NCI-H128 (cell line): ENCODE data around the gene PLA2G10.
"Not testable (repeated sequence)": the region's sequence is repeated elsewhere in the genome, so short reads cannot be mapped to it uniquely, and the experiment has no call there.

Source experiments
- DNase-seq: peaks from one replicate; lab custom pipeline; 2025; ENCODE audit not compliant: unreplicated experiment; lab: John Stamatoyannopoulos, UW

Gene PLA2G10

DNA sequence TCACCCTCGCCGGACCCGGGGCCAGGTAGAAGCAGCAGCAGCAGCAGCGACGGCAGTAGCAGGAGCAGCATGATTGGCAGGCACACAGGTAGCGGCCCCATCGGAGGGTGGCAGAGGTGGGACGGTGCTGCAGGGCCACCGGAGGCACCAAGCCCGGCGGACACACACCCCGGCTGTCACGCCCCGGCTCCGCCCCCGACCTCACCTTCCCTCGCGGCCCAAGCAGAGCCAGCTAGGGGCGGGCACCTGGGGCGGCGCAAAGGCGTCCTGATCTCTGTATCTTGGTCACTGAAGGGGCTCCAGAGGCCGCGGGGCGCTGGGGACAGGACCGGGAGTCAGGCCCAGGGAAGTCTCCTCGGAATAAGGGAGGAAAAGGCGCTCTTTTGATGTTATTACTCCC is at the start of gene PLA2G10:
PLA2G10 (minus strand) TSS at position 180 of the 400 bp plus-strand sequence; CDS start at position 101, 79 bp downstream.
- DNase-seq, result not testable (repeated sequence)

DNA sequence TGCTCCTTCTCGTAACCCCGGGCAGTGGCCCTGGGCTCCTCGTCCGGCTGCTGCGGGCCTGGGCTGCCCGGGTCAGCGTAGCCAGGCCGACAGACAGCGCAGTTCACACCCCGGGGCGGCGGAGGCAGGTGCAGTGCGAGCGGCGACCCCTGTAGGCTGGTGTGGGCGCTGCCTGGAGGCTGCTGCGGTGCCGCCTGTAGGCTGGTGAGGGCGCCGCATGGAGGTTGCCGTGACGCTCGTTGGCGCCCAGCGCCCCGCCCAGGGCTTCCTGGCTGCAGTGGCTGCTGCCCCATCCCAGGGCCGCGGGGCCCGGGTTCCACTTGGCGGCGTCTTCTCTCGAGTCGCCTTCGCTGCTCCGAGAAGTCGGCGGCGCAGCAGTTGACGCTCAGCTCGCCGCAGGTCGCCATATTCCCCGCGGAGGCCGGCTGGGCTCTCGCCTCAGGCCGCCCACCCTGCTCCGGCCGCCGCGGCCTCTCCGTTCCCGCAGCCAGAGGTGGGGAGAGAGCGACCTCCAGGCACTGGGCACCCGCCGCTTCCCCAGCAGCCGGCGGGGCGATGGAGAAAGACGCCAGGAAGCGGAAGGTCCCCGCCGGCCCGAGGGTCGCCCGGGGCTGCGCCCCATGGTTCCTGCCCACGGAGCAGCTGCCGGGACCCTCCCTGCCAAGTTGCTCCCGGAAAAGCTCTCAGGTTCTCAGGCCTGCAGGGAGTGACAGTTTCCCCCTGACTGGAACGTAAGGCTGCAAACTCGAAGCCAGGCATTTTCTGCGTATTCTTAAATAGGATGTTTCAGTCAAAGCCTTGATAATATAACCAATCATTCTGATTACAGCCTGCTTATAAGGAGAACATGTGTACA is 48.4 kb upstream of the PLA2G10 start, which contains the start of gene NPIPA2:
NPIPA2 (plus strand) TSS at position 261 of the 856 bp plus-strand sequence. CDS start 5,533 bp downstream, outside the sequence.
- not testable (repeated sequence) for DNase-seq

- not testable (repeated sequence) for DNase-seq
These were observed 47.7 kb upstream of the PLA2G10 start for GRCh38 chr16:14741794-14742193.

DNA sequence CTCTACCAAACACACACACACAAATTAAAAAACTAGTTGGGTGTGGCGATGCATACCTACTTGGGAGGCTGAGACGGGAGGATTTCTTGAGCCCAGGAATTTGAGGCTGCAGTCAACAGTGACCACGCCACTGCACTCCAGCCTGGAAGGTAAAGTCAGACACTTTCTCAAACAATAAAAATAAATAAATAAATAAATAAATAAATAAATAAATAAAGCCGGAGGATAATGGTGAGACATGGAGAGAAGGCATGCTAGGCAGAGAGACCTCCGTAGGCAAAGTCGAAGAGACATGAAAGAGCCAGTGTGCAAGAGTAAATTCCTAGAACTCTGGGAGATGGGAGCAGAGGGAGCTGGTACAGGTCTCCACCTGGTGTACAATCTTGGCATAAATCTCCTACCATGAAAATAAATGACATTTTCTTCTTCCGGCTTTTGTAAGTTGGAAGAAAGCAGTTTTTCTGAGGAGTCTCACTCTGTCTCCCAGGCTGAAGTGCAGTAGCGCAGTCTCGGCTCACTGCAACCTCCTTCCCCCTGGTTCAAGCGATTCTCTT is 46.8 kb upstream of the PLA2G10 start:
- DNase-seq, result not testable (repeated sequence)

GRCh38 chr16:14733233-14733632 is 39.1 kb upstream of the PLA2G10 start:
- DNase-seq, result not testable (repeated sequence)

DNA sequence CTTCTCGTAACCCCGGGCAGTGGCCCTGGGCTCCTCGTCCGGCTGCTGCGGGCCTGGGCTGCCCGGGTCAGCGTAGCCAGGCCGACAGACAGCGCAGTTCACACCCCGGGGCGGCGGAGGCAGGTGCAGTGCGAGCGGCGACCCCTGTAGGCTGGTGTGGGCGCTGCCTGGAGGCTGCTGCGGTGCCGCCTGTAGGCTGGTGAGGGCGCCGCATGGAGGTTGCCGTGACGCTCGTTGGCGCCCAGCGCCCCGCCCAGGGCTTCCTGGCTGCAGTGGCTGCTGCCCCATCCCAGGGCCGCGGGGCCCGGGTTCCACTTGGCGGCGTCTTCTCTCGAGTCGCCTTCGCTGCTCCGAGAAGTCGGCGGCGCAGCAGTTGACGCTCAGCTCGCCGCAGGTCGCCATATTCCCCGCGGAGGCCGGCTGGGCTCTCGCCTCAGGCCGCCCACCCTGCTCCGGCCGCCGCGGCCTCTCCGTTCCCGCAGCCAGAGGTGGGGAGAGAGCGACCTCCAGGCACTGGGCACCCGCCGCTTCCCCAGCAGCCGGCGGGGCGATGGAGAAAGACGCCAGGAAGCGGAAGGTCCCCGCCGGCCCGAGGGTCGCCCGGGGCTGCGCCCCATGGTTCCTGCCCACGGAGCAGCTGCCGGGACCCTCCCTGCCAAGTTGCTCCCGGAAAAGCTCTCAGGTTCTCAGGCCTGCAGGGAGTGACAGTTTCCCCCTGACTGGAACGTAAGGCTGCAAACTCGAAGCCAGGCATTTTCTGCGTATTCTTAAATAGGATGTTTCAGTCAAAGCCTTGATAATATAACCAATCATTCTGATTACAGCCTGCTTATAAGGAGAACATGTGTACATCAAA is 9.3 kb upstream of the PLA2G10 start, which contains the start of gene NPIPA3:
NPIPA3 (plus strand) TSS at position 256 of the 856 bp plus-strand sequence. CDS start 5,533 bp downstream, outside the sequence.
- DNase-seq, result not testable (repeated sequence)

DNA sequence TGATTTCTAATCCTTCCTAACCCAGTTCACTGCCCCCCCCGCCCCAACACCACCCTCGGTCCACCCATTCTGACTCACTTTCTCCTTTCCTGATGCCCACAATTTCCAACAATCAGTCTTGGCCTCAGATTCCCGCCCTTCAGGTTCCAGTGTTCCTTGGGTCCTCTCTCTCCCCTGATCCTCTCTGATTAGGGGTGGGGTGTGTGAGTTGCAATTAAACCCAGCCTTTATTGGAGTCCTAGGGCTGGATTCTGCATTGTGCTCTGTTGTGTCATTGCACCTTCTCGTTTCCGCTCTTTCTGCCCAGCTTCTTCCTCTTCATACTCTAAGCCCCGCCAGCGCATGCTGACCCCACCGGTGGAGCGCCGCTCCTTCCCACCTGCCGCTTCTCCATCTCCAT is 8.6 kb upstream of the PLA2G10 start:
- not testable (repeated sequence) for DNase-seq

DNA sequence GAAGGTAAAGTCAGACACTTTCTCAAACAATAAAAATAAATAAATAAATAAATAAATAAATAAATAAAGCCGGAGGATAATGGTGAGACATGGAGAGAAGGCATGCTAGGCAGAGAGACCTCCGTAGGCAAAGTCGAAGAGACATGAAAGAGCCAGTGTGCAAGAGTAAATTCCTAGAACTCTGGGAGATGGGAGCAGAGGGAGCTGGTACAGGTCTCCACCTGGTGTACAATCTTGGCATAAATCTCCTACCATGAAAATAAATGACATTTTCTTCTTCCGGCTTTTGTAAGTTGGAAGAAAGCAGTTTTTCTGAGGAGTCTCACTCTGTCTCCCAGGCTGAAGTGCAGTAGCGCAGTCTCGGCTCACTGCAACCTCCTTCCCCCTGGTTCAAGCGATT is 7.8 kb upstream of the PLA2G10 start:
- not testable (repeated sequence) for DNase-seq

DNA sequence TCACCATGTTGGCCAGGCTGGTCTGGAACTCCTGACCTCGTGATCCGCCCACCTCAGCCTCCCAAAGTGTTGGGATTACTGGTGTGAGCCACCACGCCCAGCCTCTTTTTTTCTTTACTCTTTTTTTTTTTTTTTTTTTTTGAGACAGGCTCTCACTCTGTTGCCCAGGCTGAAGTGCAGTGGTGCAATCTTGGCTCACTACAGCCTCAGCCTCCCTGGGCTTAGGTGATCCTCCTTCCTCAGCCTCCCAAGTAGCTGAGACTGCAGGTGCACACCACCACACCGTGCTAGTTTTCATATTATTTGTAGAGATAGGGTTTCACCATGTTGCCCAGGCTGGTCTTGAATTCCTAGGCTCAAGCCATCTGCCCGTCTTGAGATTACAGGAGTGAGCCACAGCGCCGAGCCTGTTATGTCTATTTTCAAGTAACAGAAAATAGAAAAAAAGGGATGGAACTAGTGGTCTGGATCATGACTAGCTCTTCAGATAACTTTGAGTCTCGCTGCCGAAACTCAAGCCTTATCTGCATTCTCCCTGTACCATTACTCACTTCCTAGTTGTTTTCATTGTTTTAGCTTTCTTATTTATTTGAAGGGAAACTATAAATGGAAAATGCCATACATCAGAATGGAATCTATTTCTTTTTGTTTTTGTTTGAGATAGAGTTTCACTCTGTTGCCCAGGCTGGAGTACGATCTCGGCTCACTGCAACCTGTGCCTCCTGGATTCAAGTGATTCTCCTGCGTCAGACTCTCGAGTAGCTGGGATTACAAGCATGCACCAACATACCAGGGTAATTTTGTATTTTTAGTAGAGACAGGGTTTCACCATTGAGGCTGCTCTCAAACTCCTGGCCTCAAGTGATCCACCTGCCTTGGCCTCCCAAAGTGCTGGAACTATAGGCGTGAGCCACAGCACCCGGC is 8.0 kb downstream of the PLA2G10 start:
- DNase-seq, result not testable (repeated sequence)

- no peak for DNase-seq
These were observed 12.0 kb downstream of the PLA2G10 start for GRCh38 chr16:14682121-14682520.

GRCh38 chr16:14681115-14681514 is 13.0 kb downstream of the PLA2G10 start:
- DNase-seq, result no peak

DNA sequence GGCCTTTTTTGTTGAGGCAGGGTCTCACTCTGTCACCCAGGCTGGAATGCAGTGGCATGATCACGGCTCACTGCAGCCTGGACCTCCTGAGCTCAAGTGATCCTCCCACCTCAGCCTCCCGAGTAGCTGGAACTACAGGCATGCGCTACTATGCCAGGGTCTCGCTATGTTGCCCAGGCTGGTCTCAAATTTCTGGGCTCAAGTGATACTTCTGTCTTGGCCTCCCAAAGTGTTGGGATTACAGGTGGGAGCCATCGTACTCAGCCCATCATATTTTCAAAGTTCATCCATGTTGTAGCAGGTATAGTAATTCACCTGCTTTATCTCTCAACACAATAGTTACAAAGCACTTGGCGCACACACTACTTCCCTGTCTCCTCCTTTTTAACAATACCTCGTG is 13.7 kb downstream of the PLA2G10 start:
- not testable (repeated sequence) for DNase-seq

DNA sequence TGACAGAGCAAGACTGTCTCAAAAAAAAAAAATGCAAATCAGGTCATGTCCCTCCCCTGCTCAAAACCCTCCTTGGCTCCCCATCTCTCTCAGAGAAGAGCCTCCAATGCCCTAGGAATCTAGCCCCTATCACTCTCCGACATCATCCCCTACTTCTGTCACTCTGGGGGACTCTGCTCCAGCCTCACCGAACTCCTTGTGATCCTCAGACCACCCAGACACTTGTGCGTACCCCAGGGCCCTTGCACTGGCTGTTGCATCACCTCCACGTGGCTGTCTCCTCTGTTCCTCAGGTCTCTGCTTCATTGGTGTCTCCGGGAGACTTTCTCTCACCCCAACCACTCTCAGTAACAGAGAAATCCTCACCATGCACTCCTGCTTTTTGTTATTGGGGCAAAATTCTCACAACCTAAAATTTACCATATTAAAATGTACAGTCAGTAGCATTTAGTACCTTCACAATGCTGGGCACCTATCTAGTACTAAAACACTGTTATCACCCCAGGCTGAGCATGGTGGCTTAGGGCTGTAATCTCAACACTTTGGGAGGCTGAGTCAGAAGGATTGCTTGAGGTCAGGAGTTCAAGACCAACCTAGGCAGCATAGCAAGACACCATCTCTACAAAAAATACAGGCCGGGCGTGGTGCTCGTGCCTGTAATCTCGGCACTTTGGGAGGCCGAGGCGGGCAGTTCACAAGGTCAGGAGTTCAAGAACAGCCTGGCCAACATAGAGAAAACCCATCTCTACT is 15.2 kb downstream of the PLA2G10 start:
- no peak for DNase-seq

- DNase-seq, result no peak
These were observed 16.5 kb downstream of the PLA2G10 start for GRCh38 chr16:14677627-14678026.

GRCh38 chr16:14676633-14677032 is 17.5 kb downstream of the PLA2G10 start:
- DNase-seq, result no peak

DNA sequence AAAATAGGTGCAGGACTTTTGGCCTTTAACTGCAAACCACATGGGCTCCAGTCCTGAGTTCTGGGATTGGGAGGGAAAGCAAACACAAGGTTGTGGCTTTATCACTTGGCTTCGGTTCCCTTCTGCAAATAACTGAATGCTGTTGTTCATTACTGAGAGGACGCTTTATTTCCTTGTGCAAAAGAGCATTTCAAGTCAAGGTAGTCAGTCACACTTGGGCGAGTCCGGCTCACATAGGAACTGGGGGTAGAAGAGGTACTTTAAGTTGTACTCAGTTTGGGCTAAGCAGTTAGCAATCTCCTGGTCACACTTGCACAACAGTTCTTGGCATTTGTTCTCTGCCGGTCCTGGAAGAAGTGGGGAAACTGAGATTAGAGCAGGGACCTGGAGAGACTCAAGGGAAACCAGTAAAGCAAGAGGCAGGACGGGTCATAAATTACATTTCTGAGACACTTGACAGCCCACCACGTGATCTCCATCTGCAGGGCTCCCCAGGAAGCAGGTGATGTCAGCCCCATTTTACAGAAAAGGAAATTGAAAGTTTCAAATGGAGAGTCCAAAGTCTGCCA is 21.6 kb downstream of the PLA2G10 start:
- no peak for DNase-seq

DNA sequence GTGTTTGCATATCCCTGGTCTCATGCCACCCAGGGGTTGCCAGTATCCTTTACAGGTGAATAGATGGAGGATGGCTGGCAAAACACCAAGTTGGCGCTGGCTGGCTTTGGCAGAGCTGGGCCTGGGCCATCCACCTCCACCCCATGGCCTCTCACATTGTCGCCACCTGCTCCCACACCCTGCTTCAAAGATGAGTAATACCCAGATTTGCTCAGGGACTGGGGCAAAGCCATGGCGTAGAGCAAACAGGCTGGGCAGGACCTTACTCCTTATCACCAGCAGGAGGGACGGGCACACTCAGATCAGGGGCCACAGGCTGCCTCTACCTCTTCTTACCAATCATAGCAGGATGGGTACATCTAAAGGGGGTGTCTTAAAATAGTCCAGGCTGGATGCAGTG is 24.3 kb downstream of the PLA2G10 start:
- no peak for DNase-seq

DNA sequence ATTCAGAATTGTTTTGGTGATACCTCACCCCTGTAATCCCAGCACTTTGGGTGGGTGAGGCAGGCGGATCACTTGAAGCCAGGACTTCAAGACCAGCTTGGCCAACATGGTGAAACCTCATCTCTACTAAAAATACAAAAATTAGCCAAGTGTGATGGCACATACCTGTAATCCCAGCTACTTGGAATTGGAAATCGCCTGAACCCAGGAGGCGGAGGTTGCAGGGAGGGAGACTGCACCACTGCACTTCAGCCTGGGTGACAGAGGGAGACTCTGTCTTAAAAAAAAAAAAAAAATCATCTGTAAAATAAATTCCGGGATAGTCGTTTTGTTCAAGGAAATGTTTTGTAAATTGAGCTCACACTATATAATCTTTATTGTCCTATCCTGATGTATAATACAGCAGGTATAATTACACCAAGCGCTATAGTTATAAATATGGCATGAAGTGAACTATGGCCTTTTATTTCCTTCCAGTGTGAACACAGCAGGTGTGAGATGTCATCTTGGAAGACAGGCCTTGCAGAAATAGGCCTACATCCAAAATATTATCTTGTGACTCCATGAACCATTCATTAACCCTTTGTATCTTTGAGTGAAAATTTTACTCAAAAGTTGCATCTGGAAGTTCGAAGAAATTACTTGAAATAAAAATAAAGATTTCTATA is 25.4 kb downstream of the PLA2G10 start:
- no peak for DNase-seq
